ENCODE data around the gene CCM2L.

DNA sequence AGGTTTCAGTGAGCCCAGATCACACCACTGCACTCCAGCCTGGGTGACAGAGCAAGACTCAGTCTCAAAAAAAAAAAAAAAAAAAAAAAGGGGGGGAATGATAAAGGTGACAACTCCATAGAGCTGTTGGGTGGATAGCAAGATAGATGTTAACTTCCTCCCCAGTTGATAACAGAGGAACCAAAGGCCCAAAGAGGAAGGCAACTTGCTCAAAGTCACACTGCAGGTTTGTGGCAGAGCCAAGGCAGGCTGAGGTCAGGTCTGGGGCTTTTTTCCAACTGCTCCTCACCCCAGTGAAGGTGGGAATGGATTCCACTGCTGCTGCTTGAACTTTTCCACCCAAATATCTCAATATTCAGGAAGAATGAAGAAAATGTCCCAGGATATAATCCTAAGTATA, 68.6 kb downstream of the CCM2L start:
- TF ChIP-seq SIN3A (IDR thresholded peaks at IDR 0.05; ENCODE audit: borderline replicate concordance in 2 of 2, control insufficient read depth in 1 of 2, low read depth in 2 of 2, low read length in 2 of 2), result no peak
- TF ChIP-seq LARP7 (IDR thresholded peaks at IDR 0.05), result no peak
- TF ChIP-seq LCOR (CRISPR knock-in tag; IDR thresholded peaks at IDR 0.05), result no peak
- TF ChIP-seq SLC30A9 (CRISPR knock-in tag; IDR thresholded peaks at IDR 0.05), result no peak
- no peak for TF ChIP-seq TAF1 (IDR thresholded peaks at IDR 0.05; ENCODE audit: control insufficient read depth, extremely low read depth, insufficient read depth, low read length, severe bottlenecking)
- TF ChIP-seq, protein P1, sequence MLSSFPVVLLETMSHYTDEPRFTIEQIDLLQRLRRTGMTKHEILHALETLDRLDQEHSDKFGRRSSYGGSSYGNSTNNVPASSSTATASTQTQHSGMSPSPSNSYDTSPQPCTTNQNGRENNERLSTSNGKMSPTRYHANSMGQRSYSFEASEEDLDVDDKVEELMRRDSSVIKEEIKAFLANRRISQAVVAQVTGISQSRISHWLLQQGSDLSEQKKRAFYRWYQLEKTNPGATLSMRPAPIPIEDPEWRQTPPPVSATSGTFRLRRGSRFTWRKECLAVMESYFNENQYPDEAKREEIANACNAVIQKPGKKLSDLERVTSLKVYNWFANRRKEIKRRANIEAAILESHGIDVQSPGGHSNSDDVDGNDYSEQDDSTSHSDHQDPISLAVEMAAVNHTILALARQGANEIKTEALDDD (IDR thresholded peaks at IDR 0.05), result no peak
- TF ChIP-seq ZBTB26 (CRISPR knock-in tag; IDR thresholded peaks at IDR 0.05), result no peak
- TF ChIP-seq ZNF584 (CRISPR knock-in tag; IDR thresholded peaks at IDR 0.05; ENCODE audit: low read depth), result no peak
- no peak for TF ChIP-seq POLR2A (conservative IDR thresholded peaks at IDR 0.05)
- TF ChIP-seq ETV6 (IDR thresholded peaks at IDR 0.05; ENCODE audit: borderline replicate concordance in 1 of 2, low read depth in 2 of 2, low read length in 1 of 2), result no peak
- TF ChIP-seq ETV6 (CRISPR knock-in tag; IDR thresholded peaks at IDR 0.05; ENCODE audit: borderline replicate concordance), result no peak

Data from K562 (cell line).